GM12875 (cell line): Measurements from ENCODE around the gene FAM187B.

Experiments
- H3K4me3 ChIP-seq: one replicate; pipeline ENCODE4 v1.5.1; 2011; ENCODE audit warnings: low read depth, low read length, control low read depth
- CTCF ChIP-seq: IDR thresholded peaks from 2 replicates; pipeline ENCODE4 v1.5.1; 2011; ENCODE audit warnings: low read depth, mild to moderate bottlenecking, control low read depth, inconsistent platforms, low read length, moderate library complexity, borderline replicate concordance; ENCODE audit not compliant: insufficient read depth

Gene FAM187B

GRCh38 chr19:35195830-35196229 lies 32.7 kb downstream of the FAM187B start:
- no peak overlapping the region for H3K4me3 ChIP-seq
- TF ChIP-seq CTCF = no peak

GRCh38 chr19:35194012-35194984 lies 34.2 kb downstream of the FAM187B start:
- no peak for TF ChIP-seq CTCF
- no peak overlapping the region for H3K4me3 ChIP-seq

- H3K4me3 ChIP-seq = no peak overlapping the region
- no peak for TF ChIP-seq CTCF
Measured at GRCh38 chr19:35184884-35185283, 43.7 kb downstream of the FAM187B start.

- TF ChIP-seq CTCF = no peak
- H3K4me3 ChIP-seq = no peak overlapping the region
Measured at GRCh38 chr19:35184267-35184666, 44.3 kb downstream of the FAM187B start.

GRCh38 chr19:35181387-35181786 lies 47.2 kb downstream of the FAM187B start:
- TF ChIP-seq CTCF = no peak
- H3K4me3 ChIP-seq = no peak overlapping the region

- H3K4me3 ChIP-seq = no peak overlapping the region
- TF ChIP-seq CTCF = no peak
Measured at GRCh38 chr19:35179830-35180229, 48.7 kb downstream of the FAM187B start.

GRCh38 chr19:35178701-35179100 lies 49.8 kb downstream of the FAM187B start:
- H3K4me3 ChIP-seq = no peak overlapping the region
- TF ChIP-seq CTCF = no peak
